Hypothalamus (tissue), 51 donors: ENCODE data around the gene CXorf58.
"Not testable (repeated sequence)": the region's sequence is repeated elsewhere in the genome, so short reads cannot be mapped to it uniquely, and the experiment has no call there.

Source experiments
- DNase-seq, 51 donors: peaks; one replicate each; lab custom pipeline; 2025; lab: John Stamatoyannopoulos, UW

CXorf58 gene

DNA sequence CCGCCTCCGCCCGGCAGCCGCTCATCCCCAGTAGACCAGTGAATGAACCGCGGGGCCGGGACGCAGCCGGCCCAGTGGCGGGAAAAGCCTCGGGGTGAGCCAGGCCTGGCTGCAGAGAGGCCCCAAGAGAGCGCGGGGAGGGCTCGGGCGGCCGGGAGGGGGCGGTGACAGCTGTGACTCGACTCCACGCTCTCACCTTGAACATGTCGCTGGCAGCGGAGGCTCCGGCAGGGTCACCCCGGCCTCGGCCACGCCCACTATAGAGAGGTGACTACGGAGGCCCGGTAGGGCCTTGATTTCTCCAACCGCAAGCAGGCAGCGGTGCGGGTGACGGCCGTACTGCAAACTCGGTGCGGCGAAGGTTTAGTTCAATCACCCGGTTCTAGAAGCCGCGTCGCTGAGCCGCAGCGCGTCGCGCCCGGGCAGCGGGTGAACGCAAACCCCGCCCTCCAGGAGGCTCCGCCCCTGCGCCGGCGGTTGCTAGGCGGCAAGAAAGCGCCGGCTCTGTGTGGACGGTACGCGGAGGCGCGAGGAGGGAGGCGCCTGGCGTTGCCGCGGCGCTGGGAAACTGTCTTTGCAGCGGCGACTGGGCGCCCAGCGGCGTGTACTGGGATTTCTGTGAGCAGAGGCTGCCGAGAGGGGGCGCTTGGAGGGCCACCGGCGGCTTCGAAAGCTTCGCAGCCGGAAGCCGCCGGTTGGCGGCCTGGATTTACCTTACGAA is at the start of gene CXorf58, which contains the start of gene APOO:
TSS of gene CXorf58 (plus strand) at position 509 of the 721 bp plus-strand sequence. CDS start 2,297 bp downstream, outside the sequence.
TSS of gene APOO (minus strand) at position 441 of the 721 bp plus-strand sequence. CDS start at position 205, 236 bp downstream.
- peak; percentile 3 to 89 (median 78) for DNase-seq

GRCh38 chrX:23859238-23859637 is 48.6 kb upstream of the CXorf58 start:
- DNase-seq, result not testable (repeated sequence)

GRCh38 chrX:23861215-23861896 is 46.5 kb upstream of the CXorf58 start:
- no peak for DNase-seq

GRCh38 chrX:23861952-23862351 is 45.9 kb upstream of the CXorf58 start:
- DNase-seq, result not testable (repeated sequence)

DNA sequence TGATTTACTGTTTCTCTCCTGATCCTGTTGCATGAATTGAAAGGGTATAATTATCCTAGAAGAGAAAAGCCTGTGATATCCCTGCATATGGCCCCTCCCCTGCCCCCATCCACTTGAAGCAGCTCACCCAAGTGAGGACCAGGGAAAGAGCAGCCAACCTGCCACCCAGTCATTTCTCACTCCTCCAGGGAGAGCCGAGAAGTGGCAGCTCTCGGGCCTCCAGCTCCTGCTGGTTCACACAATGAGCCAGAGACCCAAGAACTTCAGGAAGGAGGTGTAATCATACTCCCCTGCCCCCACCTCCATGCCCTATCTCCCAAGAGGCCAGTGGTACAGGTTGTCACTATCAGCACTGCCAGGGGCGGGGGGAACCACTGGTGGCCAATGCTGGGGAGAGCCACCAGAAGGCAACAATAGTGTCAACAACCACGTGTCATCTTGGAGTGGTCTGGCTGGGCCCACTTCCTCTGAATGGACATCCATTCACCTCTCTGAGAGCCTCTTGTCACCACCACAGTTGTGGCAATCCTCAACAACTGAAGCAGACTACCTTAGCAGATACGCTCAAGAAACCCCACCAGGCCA is 43.0 kb upstream of the CXorf58 start:
- DNase-seq, result no peak

DNA sequence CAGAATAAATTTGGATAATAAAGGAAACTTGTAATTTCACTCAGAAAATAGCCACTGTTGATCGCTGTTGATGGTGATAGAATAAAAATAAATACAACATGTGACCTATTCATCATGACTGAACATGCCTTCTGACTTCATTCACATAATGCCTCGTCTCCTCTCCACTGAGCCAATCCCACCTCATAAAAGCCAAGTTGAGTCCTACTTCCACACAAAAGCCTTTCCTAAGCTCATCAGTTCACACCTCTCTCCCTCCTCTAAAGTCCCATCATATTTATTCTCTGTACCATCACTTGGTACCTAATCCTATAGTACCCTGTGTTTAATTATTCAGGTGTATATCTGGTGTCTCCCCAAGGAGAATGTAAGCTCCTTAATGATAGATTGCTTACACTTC is 37.8 kb upstream of the CXorf58 start:
- DNase-seq, result no peak

- no peak for DNase-seq
These were observed 35.8 kb upstream of the CXorf58 start for GRCh38 chrX:23871905-23872546.

- no peak for DNase-seq
These were observed 28.3 kb upstream of the CXorf58 start for GRCh38 chrX:23879380-23880090.

- peak in 1 of 51 donors; percentile 3 for DNase-seq
These were observed 24.0 kb upstream of the CXorf58 start for GRCh38 chrX:23883737-23884354.

- no peak for DNase-seq
These were observed 23.3 kb upstream of the CXorf58 start for GRCh38 chrX:23884427-23885024.

- DNase-seq, result no peak
These were observed 22.0 kb upstream of the CXorf58 start for GRCh38 chrX:23885803-23886202.

DNA sequence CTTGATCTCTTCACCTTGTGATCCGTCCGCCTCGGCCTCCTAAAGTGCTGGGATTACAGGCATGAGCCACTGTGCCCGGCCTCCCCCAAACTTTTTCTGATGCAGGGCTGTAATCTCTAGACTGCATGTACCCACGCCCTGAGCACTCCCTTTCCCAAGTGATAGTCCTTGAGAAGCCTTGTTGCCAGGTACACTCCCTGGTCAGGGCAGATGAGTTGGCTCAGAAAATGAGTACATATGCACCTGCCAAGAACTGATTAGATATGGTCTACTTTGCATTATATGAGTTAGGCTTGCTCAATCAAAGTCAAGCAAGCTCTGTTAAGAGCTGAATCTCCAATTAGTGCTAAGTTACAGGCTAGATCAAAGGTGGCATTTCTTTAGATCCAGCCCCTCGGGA is 20.4 kb upstream of the CXorf58 start:
- DNase-seq, result no peak

DNA sequence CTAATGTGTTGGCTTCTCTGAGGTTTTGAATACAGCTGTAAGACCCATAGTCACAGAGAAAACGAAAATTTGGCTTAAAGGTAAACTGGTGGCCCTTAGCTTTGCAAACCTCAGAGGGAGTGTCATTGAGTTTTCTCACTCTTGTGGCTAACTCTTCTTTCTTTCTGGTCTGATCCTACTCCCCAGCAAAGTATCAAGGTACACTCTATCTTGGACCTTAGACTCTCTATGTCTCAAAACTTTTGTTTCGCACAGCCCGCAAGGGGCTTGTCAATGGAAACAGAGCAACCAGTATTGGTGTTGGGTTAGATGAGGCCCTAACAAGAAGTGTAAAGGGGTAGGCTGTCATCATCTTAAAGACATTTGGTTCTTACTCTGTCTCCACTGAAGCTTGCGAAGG is 19.9 kb upstream of the CXorf58 start:
- no peak for DNase-seq

DNA sequence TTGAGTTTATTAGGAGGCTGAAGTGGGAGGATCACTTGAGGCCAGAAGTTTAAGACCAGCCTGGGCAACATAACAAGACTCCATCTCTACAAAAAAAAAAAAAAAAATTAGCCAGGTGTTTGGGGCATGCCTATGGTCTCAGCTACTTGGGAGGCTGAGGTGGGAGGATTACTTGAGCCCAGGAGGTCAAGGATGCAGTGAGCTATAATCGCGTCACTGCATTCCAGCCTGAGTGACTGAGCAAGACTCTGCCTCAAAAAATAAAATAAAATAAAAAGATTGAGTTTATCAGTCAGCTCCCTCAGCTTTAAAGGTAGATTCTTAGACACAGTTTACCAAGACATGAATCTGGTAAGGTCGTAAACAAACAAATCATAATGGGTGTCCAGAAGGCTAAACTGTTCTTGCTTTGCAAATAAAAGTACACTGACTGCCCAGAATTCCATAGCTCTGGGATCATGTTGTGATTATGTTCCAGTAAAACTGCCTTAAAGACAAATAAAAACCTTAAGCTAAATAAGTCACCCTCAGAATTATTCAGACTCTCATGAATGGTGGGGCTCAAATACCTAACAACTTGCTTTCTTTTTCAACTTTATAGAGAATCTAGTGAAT is 18.8 kb upstream of the CXorf58 start:
- no peak for DNase-seq

DNA sequence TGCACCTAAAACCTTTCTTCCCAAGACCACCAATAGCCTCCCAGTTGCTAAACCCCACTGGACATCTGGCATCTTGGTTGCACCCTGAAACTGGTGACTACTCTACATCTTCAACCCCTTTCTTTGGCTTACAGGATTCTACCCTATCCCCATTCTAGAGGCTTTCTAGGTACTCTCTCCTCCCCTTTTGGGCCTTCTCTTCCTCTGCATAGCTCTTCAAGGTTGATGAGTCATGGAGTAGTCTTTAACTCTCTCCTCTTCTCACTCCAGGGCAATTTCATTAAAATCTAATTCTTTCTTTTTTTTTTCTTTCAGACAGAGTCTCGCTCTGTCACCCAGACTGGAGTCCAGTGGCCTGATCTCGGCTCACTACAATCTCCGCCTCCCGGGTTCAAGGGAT is 16.9 kb upstream of the CXorf58 start:
- no peak for DNase-seq

GRCh38 chrX:23894993-23895392 is 12.8 kb upstream of the CXorf58 start:
- not testable (repeated sequence) for DNase-seq

DNA sequence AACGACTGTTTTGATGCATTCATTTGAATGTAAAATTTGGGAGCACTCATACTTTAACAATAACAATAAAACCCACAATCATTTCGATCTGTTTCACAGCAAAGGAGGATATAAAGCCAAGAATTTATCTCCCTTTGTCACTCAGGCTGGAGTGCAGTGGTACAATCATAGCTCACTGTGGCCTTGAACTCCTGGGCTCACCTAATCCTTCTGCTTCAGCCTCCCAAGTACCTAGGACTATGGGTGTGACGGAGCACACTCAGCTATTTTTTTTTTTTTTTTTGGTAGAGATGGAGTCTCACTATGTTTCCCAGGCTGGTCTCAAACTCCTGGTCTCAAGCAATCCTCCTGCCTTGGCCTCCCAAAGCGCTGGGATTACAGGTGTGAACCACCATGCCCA is 11.3 kb upstream of the CXorf58 start:
- DNase-seq, result not testable (repeated sequence)

GRCh38 chrX:23896981-23897380 is 10.8 kb upstream of the CXorf58 start:
- DNase-seq, result no peak

GRCh38 chrX:23898412-23898959 is 9.3 kb upstream of the CXorf58 start:
- DNase-seq, result no peak
